ENCODE results near the gene PELI1.
"Not testable (repeated sequence)": the region's sequence is repeated elsewhere in the genome, so short reads cannot be mapped to it uniquely, and the experiment has no call there.

DNA sequence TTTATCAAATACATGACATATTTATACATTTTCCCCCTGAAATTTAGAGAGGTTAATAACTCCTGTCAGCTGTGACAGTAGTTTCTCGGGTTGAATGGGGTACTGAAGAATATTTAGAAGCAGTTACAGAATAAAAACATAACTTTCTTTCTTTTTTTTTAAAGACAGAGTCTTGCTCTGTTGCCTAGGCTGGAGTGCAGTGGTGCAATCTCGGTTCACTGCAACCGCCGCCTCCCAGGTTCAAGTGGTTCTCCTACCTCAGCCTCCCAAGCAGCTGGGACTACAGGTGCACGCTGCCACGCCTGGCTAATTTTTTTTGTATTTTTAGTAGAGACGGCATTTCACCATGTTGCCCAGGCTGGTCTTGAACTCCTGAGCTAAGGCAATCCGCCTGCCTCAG is 43.6 kb downstream of the PELI1 start:
- TF ChIP-seq CTCF (IDR thresholded peaks at IDR 0.05; ENCODE audit: low read depth, low read length, poor library complexity, severe bottlenecking); EZH2phosphoT487 (IDR thresholded peaks at IDR 0.05; ENCODE audit: borderline replicate concordance, low read length): not testable (repeated sequence)

All from DOHH2 (cell line).